Fibroblast of the conjunctiva (primary cell): ENCODE data around the gene SLC41A2.
"Not testable (repeated sequence)": the region's sequence is repeated elsewhere in the genome, so short reads cannot be mapped to it uniquely, and the experiment has no call there.

ENCODE experiments used
- DNase-seq: peaks from one replicate; pipeline ENCODE4 v3.0.0-alpha.2; 2010; ENCODE audit warnings: low read depth

Gene SLC41A2

GRCh38 chr12:104958001-104958804 is at the start of gene SLC41A2:
SLC41A2 (minus strand) TSS chr12:104958290; CDS start chr12:104928527, 29,763 bp downstream.
- DNase-seq, result peak; percentile 82

- no peak for DNase-seq
These were observed 43.4 kb upstream of the SLC41A2 start for GRCh38 chr12:105001476-105001875.

DNA sequence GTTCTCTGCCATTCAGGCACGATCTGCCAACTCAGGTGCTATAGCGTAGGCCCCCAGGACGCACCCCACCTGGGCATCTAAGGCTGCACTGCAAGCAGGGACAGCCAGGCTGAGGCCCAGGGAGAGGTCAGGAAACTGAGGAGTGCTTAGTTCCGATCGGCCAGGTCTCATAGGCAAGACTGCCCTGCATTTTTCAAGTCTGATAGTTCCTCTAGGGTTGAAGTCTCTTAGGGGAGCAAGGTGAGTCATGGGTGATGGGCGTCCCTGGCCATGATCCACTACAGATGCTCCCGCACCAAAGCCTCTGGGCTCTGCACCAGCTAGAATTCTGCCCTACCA is 41.2 kb upstream of the SLC41A2 start:
- no peak for DNase-seq

GRCh38 chr12:104998423-104999346 is 40.6 kb upstream of the SLC41A2 start:
- DNase-seq, result no peak

GRCh38 chr12:104997541-104997940 is 39.5 kb upstream of the SLC41A2 start:
- no peak for DNase-seq

DNA sequence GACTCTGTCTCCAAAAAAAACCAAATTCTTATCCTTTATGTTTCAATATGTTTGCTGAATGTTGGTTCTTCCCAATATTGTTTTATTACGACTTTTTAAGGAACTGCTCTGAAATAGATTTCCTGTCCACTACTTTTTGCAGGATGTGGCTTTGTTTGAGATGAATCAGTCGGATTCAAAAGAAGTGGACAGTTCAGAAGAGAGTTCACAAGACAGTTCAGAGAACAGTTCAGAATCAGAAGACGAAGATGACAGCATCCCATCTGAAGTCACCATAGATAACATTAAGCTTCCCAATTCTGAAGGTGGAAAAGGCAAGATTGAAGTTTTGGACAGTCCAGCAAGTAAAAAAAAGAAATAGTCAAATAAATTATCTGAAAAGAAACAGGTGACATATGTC is 36.2 kb upstream of the SLC41A2 start:
- DNase-seq, result no peak

DNA sequence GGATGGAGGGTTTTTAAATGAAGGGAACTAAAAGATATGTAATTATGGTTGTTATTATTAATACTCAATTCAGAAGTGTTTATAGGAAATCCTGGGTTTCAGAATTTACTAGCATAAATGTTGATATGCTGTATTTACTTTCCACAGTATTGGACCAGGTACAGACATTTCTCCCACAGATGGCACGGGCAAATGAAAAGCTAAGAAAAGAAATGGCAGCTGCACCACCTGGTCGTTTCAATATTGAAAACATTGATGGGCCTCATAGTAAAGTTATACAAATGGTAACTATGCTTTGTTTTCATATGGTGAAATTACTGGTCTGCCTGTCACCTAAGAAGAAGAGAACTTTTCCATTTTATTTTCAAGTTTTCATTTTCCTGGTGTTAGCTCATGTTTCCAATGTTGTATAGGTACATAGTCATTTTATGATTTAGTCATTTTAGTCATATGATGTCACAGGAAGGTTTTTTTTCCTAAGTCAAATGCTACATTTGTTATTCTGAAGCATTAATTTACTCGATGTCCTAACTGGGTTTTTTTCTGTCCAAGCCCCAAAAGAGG is 33.6 kb upstream of the SLC41A2 start:
- no peak for DNase-seq

DNA sequence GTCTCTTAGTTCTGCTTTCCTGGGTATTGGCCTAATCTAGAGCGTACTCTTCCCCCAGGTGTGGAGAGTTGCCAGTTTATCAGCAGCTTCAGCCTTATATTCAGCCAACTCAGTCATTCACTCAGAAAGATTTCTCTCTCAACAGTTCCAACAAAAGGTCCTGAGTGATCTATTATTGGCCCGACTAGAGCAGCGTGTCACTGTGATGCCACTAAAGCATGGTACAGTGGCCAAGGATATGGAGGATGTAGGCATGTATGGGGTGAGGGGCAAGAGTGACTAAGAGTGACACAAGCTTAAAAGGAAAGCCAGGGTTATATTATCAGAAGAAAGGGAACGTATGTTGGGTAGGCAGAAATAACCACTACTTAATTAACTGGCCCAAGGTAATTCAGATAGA is 32.9 kb upstream of the SLC41A2 start:
- no peak for DNase-seq

DNA sequence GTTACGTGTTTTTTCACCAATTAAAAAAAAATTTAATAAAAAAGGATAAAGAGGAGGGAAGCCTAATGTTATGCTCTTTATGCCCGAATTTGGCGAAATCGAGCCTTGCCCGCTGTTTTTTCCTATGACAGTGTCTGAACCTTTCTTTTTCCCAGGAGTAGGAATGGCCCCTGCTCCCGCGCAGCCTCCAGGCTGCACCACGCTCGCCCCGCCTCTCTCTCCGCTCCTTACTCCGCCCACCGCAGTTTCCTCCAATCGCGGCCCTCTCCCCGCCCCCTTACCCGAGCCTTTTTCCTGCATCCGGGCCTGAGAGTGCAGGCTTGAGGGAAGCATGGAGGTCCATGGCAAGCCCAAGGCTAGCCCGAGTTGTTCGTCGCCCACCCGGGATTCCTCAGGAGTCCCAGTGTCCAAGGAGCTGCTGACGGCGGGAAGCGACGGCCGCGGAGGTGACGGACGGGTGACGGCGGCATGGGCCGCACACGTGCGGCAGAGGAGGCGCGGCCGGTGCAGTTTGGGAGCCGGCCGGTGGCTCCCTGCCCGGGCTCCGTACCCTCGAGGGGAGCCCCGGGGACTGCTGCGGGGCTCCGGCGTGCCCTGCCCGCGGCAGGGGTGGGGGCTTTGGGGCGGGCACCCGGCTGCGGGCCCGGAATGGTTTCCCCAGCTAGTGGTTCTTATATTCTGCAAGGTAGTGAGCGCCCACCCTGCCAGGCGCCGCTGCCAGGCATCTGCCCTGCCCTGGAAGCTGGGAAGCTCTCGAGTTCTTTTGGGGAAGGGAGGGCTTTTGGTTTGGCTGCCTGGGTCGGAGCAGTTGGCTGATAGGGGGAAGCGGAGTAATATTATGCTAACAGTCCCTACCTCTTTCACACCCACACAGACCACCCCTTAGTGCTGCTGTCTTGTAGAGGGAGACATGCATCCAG is 28.2 kb upstream of the SLC41A2 start, which contains the start of gene NOPCHAP1:
NOPCHAP1 (plus strand) TSS at position 295 of the 920 bp plus-strand sequence; CDS start at position 332, 37 bp downstream.
- peak; percentile 45 for DNase-seq

DNA sequence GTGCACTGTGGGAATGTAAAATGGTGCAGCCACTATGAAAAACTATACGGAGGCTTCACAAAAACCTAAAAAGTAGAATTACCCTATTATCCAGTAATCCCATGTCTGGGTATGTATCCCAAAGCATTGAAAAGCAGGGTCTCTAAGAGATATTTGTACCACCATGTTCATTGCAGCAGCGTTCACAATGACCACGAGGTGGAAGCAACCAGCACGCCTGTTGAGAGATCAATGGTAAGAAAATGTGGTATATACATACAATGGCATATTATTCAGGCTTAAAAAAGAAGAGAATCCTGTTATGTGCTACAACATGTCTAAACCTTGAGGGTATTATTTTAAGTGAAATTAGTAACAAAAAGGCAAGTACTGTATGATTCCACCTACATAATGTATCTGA is 27.1 kb upstream of the SLC41A2 start:
- DNase-seq, result no peak

DNA sequence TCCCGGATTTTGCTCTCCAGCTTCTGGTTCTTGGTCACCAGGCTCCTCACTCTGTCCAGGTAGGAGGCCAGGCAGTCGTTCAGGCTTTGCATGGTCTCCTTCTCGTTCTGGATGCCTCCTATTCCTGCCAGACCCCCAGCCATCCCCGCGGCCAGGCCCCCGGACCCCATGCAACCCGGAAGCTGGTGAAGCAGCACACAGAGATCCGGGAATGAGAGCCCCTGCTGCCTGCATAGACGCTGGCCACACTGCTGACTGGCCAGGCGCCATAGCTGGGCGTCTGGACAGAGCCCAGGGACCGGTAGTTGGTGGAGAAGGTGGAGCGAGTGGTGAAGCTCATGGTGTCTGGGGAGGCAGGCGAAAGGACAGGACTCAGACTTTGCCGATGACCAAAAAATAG is 19.6 kb upstream of the SLC41A2 start:
- DNase-seq, result not testable (repeated sequence)

DNA sequence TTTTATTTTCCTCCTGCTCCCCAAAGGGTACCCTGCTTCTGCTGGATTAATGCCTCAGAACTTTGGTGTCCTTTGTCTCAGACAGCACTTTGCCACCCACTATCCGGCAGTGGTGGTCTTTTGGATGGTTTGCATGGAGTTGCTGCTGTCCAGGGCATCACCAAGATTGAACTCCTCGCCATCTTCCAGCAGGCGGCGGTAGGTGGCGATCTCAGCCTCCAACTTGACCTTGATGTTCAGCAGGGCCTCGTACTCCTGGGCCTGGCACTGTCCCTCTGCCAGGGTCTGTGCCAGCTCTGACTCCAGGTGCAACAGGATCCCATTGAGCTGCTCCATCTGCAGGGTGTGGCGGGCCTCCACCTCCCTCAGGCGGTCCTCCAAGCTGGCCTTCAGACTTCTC is 18.6 kb upstream of the SLC41A2 start:
- no peak for DNase-seq

DNA sequence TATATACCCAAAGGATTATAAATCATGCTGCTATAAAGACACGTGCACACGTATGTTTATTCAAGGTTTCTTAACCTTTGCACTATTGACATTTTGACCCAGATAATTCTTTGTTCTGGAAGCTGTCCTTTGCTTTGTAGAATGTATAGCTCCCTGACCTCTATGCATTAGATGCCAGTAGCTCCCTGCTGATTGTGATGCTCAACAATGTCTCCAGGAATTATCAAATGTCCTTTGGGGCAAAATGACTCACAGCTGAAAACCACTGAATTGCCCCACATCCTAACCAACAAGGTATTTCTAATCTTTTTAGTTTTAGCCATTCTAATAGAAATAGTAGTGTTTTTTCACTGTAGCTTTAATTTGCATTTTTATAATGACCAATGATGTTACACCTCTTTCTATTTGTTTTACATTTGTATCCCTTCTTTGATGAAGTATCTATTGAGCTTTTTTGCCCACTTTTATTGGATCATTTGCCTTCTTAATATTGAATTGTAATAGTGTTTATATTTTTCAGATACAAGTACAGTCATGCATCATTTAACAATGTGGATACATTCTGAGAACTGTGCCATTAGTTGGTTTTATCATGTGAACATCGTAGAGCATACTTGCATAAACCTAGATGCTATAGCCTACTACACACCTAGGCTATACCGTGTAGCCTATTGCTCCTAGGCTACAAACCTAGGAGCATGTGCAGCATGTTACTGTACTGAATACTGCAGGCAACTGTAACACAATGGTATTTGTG is 17.7 kb upstream of the SLC41A2 start:
- DNase-seq, result no peak

DNA sequence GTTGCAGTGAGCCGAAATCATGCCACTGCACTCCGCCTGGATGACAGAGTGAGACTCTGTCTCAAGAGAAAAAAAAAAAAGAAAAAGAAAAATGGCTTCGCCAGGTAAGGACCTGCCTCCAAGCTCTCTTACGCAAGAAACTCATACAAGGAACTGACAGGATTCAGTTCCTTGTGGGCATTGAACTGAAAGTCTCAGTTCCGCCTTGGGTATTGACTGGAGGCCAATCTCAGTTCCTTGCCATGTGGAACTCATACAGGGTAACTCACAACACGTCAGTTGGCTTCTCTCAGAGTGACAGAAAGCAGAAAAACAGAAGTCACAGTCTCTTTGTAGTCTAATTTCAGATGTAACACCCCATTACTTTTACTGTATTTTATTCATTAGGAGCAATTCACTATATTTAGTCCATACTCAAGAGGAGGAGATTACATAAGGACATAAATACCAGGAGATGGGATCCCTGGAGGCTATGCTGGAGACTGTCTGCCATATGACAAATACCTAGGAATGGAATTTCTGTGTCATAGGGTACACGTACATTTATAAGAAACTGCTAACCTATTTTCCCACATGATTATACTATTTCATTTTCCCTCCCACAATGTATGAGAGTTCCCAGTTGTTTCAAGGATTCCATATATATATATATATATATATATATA is 16.7 kb upstream of the SLC41A2 start:
- no peak for DNase-seq

GRCh38 chr12:104973250-104973649 is 15.2 kb upstream of the SLC41A2 start:
- no peak for DNase-seq

GRCh38 chr12:104971306-104971705 is 13.2 kb upstream of the SLC41A2 start:
- no peak for DNase-seq

DNA sequence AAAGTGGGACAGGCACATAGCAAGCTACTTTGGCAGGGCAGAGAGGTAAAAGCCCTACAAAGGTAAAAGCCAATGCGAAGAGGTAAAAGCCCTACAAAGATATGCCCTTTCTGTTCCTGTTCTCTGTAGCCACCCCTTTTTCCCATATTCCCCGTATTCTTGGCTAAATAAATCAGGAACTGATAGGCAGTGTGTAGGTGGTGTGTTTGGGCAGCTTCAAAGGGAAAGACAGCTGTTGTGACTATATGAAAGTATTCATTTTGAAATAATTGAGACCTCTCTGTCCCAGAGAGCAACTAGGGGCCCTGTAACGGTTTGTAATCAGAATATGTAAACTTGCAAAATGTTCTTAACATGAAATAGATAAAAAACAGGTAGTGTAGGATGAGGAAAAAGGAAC is 11.3 kb upstream of the SLC41A2 start:
- no peak for DNase-seq

DNA sequence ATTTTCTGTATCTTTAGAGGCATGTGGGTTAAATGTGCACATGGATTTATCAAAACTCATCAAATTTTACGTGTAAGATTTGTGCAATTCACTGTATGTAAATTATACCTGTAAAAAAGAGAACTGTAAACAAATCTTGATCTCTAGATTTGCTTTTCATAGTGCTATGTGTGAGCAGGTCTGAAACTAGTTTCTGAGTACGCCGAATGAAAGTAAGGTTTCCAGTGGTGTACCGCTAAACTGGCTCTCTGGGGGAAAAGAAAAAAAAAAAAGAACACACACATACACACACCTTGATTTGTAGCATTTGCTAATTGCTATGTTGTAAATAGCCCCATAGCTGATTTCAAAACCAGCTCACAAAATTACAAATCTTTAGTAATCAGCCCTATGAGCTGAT is 8.6 kb upstream of the SLC41A2 start:
- no peak for DNase-seq

DNA sequence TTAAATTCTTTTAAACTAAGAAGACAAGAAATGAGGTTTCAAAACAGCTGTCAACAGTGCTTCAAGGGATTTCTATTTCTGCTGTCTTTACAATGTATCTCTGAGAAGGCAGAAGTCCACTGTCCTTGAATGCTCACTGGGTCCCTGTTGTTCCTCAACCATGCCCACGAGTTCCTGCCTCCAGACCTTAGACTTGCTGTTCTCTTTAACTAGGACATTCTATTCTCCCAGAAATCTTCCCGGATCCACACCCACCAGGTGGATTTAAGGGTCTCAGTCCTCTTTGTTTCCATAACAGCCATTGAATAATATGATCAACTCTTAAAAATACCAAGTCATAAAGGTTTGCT is 6.7 kb upstream of the SLC41A2 start:
- no peak for DNase-seq

GRCh38 chr12:104964167-104964855 is 6.2 kb upstream of the SLC41A2 start:
- DNase-seq, result no peak
